Lung microvascular endothelial cell (primary cell): Measurements from ENCODE around the gene FGF14. TPM values are rescaled to one million over a fixed set of nuclear protein-coding genes. Genes with fewer than 3 reads are reported as not detected.
"Not testable (repeated sequence)": the region's sequence is repeated elsewhere in the genome, so short reads cannot be mapped to it uniquely, and the experiment has no call there.

Source experiments
- DNase-seq, 2 donors: peaks; one replicate each; pipeline versions ENCODE4 v3.0.0 to v3.0.0-alpha.2; 2010; ENCODE audit warnings: low read depth in 2 of 2
- total RNA-seq: library from RNA; depleted of rRNA; stranded (reverse); fragments of >200 nt; gene quantifications from 2 replicates; pipeline ENCODE4 v1.2.1, GENCODE V29; 2014

Gene FGF14
- total RNA-seq, 1 donor from 2014 or later = 0.79 TPM

GRCh38 chr13:102041544-102041943, 360.3 kb downstream of the FGF14 start:
- DNase-seq = no peak

- no peak for DNase-seq
Measured at GRCh38 chr13:102040812-102041211, 361.0 kb downstream of the FGF14 start.

GRCh38 chr13:102039264-102039663, 362.6 kb downstream of the FGF14 start:
- DNase-seq = no peak

- DNase-seq = no peak
Measured at GRCh38 chr13:102038787-102039186, 363.1 kb downstream of the FGF14 start.

GRCh38 chr13:102035969-102036368, 365.9 kb downstream of the FGF14 start:
- DNase-seq = no peak

- no peak for DNase-seq
Measured at GRCh38 chr13:102033857-102034331, 368.0 kb downstream of the FGF14 start.

GRCh38 chr13:102033386-102033785, 368.5 kb downstream of the FGF14 start:
- DNase-seq = no peak

GRCh38 chr13:102028868-102029267, 373.0 kb downstream of the FGF14 start:
- no peak for DNase-seq

- DNase-seq = no peak
Measured at GRCh38 chr13:102028206-102028605, 373.6 kb downstream of the FGF14 start.

GRCh38 chr13:102021777-102022176, 380.1 kb downstream of the FGF14 start:
- DNase-seq = no peak

GRCh38 chr13:102020611-102021216, 381.1 kb downstream of the FGF14 start:
- DNase-seq = no peak

- DNase-seq = no peak
Measured at GRCh38 chr13:102018716-102019115, 383.1 kb downstream of the FGF14 start.

GRCh38 chr13:102017248-102017647, 384.6 kb downstream of the FGF14 start:
- DNase-seq = no peak

GRCh38 chr13:102012299-102013293, 389.3 kb downstream of the FGF14 start:
- no peak for DNase-seq

GRCh38 chr13:102011455-102011854, 390.4 kb downstream of the FGF14 start:
- not testable (repeated sequence) for DNase-seq

- no peak for DNase-seq
Measured at GRCh38 chr13:102003848-102004570, 397.8 kb downstream of the FGF14 start.

GRCh38 chr13:102002287-102002686, 399.6 kb downstream of the FGF14 start:
- DNase-seq = no peak

- DNase-seq = no peak
Measured at GRCh38 chr13:102000764-102001163, 401.1 kb downstream of the FGF14 start.

- no peak for DNase-seq
Measured at GRCh38 chr13:101998129-101998528, 403.7 kb downstream of the FGF14 start.

- no peak for DNase-seq
Measured at GRCh38 chr13:101996954-101997353, 404.9 kb downstream of the FGF14 start.

GRCh38 chr13:101989798-101990350, 412.0 kb downstream of the FGF14 start:
- DNase-seq = no peak

GRCh38 chr13:101988140-101988539, 413.7 kb downstream of the FGF14 start:
- no peak for DNase-seq
